PC-3 (cell line): ENCODE data around the gene MAP3K21.

ENCODE experiments used
- EZH2 ChIP-seq: fragments of 300-600 bp; sonication (generic); IDR thresholded peaks from one replicate; pipeline ENCODE4 v1.6.1; 2017; ENCODE audit warnings: antibody characterized with exemption, mild to moderate bottlenecking, low read length; ENCODE audit not compliant: unreplicated experiment
- EZH2phosphoT487 ChIP-seq: fragments of 300-600 bp; sonication (generic); IDR thresholded peaks from 2 replicates; pipeline ENCODE4 v1.6.1; 2018; ENCODE audit warnings: mild to moderate bottlenecking, antibody characterized with exemption, low read length, borderline replicate concordance
- TF ChIP-seq, protein P1 (sequence below): fragments of 300-600 bp; sonication (generic); conservative IDR thresholded peaks from 2 replicates; pipeline ENCODE4 v1.5.1; 2017; ENCODE audit warnings: antibody characterized with exemption, low read depth, mild to moderate bottlenecking, low read length

DNA sequence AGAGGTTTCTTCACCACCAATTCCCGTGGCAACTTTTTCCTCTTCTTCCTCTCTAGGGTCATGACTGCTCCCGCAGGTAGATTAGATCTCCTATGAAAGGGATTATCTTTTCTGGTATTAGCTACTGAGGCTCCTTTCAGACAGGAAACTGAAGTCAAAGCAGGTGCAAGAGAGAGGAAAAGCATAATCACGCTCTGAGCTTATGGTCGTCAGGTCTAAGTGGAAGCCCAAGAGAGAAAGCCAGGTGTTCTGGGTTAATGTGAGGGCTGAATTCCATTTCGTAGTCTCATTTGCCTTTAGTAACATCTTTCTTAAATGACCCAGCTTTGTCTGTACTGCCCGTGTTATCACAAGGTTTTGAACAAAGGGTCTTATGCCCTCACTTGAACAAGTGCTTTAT, 8.3 kb upstream of the MAP3K21 start:
- TF ChIP-seq, protein P1, sequence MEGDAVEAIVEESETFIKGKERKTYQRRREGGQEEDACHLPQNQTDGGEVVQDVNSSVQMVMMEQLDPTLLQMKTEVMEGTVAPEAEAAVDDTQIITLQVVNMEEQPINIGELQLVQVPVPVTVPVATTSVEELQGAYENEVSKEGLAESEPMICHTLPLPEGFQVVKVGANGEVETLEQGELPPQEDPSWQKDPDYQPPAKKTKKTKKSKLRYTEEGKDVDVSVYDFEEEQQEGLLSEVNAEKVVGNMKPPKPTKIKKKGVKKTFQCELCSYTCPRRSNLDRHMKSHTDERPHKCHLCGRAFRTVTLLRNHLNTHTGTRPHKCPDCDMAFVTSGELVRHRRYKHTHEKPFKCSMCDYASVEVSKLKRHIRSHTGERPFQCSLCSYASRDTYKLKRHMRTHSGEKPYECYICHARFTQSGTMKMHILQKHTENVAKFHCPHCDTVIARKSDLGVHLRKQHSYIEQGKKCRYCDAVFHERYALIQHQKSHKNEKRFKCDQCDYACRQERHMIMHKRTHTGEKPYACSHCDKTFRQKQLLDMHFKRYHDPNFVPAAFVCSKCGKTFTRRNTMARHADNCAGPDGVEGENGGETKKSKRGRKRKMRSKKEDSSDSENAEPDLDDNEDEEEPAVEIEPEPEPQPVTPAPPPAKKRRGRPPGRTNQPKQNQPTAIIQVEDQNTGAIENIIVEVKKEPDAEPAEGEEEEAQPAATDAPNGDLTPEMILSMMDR, result no peak
- TF ChIP-seq EZH2 (no peak), EZH2phosphoT487 (no peak)
